Islet of Langerhans (tissue), 1 donor: ENCODE results near the gene SBNO2.

Experiments used
- FAIRE-seq: peaks from one replicate; lab custom pipeline; 2011; peaks lifted over from hg19 to GRCh38; lab: Jason Lieb, UNC

SBNO2 gene

GRCh38 chr19:1154731-1155351 is 19.2 kb downstream of the SBNO2 start:
- no peak for FAIRE-seq

GRCh38 chr19:1153891-1154730 is 20.0 kb downstream of the SBNO2 start:
- no peak for FAIRE-seq

- FAIRE-seq = no peak
These were observed 22.0 kb downstream of the SBNO2 start for GRCh38 chr19:1151917-1152587.

GRCh38 chr19:1151037-1151724 is 22.9 kb downstream of the SBNO2 start:
- FAIRE-seq = no peak

GRCh38 chr19:1150333-1151036 is 23.6 kb downstream of the SBNO2 start:
- FAIRE-seq = no peak

- FAIRE-seq = no peak
These were observed 24.6 kb downstream of the SBNO2 start for GRCh38 chr19:1149259-1150045.

- FAIRE-seq = no peak
These were observed 26.0 kb downstream of the SBNO2 start for GRCh38 chr19:1147934-1148549.

GRCh38 chr19:1146858-1147780 is 26.9 kb downstream of the SBNO2 start:
- no peak for FAIRE-seq

- FAIRE-seq = no peak
These were observed 27.7 kb downstream of the SBNO2 start for GRCh38 chr19:1146412-1146699.

- no peak for FAIRE-seq
These were observed 28.2 kb downstream of the SBNO2 start for GRCh38 chr19:1145635-1146411.

GRCh38 chr19:1144741-1145140 is 29.3 kb downstream of the SBNO2 start:
- no peak for FAIRE-seq

- no peak for FAIRE-seq
These were observed 30.2 kb downstream of the SBNO2 start for GRCh38 chr19:1143828-1144399.

GRCh38 chr19:1141944-1142343 is 32.1 kb downstream of the SBNO2 start:
- FAIRE-seq = no peak

GRCh38 chr19:1140272-1141027 is 33.6 kb downstream of the SBNO2 start:
- no peak for FAIRE-seq

GRCh38 chr19:1139126-1139525 is 34.9 kb downstream of the SBNO2 start:
- FAIRE-seq = no peak

GRCh38 chr19:1138121-1138520 is 35.9 kb downstream of the SBNO2 start:
- no peak for FAIRE-seq

GRCh38 chr19:1136621-1137317 is 37.3 kb downstream of the SBNO2 start:
- FAIRE-seq = no peak
